Left lobe of liver (tissue), 2 donors: ENCODE results near the gene ITGA6. TPM values are rescaled to one million over a fixed set of nuclear protein-coding genes. Genes with fewer than 3 reads are reported as not detected.
A peak's percentile ranks its signal among the peaks of the same experiment; 100 is the strongest.

ENCODE experiments used
- ATAC-seq: fragments of 200-7000 bp; cut with Tn5 transposase; one replicate; pipeline ENCODE4 v1.9.1; 2020; ENCODE audit warnings: mild to moderate bottlenecking, moderate library complexity
- DNase-seq: peaks from one replicate; pipeline ENCODE4 v3.0.0-alpha.2; 2020; ENCODE audit warnings: low spot score
- total RNA-seq: library from RNA; stranded (reverse); gene quantifications from one replicate; pipeline ENCODE4 v1.2.1, GENCODE V29; 2021
- donor health status: DM: no; HTN: no; CAD: no; lungs with moderate emphysema.
- donor health status: DM: no; HTN: yes; CAD: no.

Gene ITGA6
- total RNA-seq, 1 donor from 2014 or later, result 13.5 TPM

GRCh38 chr2:172462849-172463381 lies 35.5 kb downstream of the ITGA6 start:
- DNase-seq (no peak), ATAC-seq (no peak)

DNA sequence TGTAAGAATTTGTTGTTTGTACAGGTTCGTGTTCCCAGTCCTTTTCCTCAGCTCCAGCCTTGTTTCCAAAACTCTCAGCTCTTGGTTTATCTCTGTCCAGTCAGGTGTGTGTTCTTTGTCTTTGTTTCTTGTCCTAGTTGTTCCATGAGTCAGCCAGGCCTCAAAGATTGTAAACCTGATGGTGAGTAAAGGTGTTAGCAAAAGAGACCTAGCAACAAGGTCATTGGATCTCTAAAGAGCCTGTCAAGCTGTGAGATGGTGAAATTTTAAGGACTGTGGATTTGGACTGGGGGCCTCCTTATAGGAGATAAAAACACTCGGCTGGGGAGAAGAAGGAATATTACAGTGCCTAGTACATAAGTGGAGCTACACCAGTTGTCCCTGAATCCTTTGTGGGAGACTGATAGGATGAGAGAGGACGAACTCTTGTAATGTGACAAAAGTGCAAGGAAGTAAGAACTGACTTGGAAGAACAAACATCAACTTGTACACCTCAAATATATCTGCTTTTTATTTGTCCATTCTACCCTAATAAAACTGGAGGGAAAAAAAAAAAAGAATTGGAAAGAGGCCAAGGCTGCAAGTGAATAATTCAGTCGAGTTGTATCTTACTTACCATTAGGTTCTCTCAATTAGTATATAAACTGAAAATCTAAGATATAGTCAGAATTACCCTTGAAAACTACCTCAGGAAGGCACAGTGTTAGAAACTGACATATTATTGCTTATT lies 37.2 kb downstream of the ITGA6 start:
- no peak for ATAC-seq
- no peak for DNase-seq

DNA sequence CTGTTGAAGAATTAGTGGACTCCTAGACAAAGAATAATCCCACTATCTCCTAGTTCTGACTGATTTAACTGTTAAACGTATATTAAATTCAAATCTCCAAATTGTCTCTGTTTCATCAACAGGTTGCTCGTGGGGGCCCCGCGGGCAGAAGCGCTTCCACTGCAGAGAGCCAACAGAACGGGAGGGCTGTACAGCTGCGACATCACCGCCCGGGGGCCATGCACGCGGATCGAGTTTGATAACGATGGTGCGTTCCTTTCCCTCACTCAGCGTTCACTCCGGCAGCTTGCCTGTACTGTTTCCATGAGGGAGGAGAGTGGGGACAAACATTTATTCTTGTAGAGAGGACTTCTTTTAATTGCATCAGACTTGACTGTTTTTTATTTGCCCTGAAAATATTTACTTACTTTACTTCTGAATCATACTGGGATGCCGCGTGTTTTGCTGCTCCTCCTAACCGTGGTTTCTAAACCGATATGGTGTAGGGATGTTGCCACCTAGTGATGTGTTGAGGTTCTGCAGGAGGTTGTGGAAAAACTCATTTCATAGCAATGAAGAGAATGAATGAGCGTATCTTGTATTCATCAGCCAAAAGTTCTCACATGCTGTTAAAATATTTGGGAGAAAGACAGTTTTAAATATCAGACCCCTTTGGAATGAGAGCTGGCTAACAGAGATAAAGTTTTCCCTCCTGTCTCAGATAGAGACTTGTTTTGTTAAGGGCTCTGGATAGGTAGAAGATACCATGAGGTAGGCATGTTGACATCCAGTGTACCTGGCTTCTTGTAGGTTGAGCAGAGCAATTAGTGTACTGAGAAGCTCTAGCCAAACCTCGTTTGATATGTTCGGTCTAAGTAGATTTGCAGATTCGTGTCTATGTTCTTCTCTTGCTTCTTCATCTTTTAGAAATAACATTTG lies 38.3 kb downstream of the ITGA6 start:
- ATAC-seq, result peak; percentile 92
- DNase-seq, result peak; percentile 72

DNA sequence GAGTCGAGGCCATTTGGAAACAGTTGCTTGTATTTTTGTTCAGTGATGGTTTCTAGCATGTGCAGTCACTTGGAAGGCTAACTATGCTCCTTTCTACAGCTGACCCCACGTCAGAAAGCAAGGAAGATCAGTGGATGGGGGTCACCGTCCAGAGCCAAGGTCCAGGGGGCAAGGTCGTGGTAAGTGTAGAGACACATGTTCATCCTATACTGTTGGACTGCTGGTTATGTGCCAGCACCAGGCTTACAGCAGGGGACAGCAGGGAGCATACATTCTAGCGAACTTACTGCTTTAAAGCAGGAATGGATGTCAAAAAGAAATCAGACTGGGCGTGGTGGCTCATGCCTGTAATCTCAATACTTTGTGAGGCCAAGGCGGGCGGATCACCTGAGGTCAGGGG lies 40.0 kb downstream of the ITGA6 start:
- ATAC-seq (no peak), DNase-seq (no peak)

DNA sequence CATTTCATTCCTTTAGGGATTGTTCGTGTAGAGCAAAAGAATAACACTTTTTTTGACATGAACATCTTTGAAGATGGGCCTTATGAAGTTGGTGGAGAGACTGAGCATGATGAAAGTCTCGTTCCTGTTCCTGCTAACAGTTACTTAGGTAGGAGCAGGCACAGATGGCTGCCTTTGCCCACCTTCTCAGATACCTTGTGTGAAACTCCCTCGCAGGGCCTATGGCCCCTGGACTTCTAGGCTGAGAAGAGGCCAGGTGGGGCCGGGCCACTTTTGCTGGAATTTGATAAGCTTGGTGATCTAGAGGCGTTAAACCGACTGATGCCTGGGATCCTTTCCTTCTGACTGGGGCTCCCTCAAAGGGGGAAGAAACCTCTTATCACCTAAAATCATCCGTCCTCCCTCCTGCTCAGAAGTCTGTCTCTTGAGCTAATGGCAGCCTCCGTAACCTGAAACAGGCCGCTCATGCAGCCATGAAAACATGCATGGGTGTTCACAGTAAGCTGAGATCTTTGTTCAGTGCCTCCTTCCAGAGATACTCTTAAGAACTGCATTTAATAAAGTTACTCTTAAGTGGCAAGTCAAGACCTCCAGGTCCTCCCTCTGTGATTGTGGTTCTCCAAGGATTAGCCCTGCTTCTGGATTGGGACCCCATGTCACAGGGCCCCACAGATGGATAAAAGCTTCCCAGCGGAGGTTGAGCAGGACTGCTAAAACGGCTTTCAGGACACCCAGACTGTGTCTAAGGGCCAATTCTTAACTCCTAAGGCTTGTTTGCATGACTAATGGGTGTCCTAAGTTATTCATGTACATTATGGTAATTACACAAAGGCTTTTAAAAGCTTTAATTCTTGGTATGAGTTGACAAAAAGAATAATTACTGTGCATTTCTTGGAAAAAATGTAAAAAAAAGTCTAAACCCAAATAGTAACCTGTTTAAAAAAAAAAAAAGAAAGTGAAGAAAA lies 43.9 kb downstream of the ITGA6 start:
- ATAC-seq, result no peak
- no peak for DNase-seq

GRCh38 chr2:172472446-172473033 lies 45.2 kb downstream of the ITGA6 start:
- ATAC-seq (no peak), DNase-seq (no peak)

DNA sequence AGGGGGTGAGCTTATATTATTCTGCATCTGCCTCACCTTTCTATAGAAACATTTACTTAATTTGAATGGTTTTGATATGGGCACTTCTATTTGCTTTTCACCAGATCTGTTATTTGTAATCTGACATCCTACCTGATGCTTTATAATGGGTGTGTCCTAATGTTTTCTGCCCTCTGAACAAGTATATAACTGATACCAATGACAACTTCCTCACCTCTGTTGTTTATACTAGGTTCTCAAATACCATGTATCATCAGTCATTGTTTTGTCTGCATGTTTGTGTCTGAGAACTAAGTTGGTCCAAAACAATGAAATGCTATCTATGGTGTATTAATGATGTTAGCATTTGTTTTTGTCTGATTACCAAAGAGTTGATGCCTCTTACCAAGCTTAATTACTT lies 45.8 kb downstream of the ITGA6 start:
- DNase-seq (no peak), ATAC-seq (no peak)

- ATAC-seq (no peak), DNase-seq (no peak)
Measured at GRCh38 chr2:172478353-172478752, 51.0 kb downstream of the ITGA6 start.

- ATAC-seq (peak; percentile 80), DNase-seq (no peak)
Measured at GRCh38 chr2:172480301-172481218, 53.2 kb downstream of the ITGA6 start.

GRCh38 chr2:172481507-172482262 lies 54.3 kb downstream of the ITGA6 start:
- DNase-seq (no peak), ATAC-seq (no peak)

GRCh38 chr2:172484253-172484652 lies 56.9 kb downstream of the ITGA6 start:
- DNase-seq, result no peak
- peak; percentile 39 for ATAC-seq

- no peak for ATAC-seq
- no peak for DNase-seq
Measured at GRCh38 chr2:172484706-172485105, 57.3 kb downstream of the ITGA6 start.

DNA sequence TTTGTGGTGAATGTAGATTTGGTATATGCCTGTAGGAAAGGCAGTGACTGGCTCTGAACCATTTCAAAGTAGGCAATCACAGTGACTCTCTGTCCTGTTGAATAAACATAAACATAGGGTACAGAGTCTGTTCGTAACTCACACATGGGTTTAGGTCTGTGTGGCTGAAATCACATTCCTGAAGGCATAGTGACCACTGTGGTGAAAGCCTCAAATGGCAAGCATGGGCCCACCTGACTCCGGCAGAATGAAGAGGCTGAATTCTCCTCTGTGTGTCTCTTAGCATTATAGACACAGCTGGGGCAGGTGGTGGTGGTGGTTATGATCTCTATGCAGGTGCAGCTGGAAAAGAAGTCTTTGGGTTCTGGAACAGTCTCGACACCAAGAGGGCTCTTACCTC lies 61.2 kb downstream of the ITGA6 start:
- ATAC-seq, result no peak

DNA sequence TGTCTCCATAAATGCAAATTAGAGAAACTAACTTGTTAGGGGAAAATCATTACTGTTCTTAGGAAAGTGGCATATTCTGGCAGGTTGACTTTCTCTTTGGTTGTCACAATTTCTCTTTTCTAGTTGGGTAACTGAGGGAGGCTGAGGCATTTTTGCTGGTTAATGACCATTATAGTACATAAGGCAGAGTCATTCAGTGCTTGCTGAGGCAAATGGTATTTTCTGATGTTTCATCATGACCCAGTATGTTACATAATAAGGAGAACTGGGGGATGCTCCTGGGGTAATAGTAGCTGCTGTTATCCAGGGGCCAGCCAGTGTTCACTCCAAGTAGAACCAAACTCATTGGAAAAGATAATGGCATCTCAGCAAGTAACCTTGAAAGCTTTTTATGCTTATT lies 62.3 kb downstream of the ITGA6 start:
- ATAC-seq (no peak), DNase-seq (no peak)

More for the DNA sequence above, 61.2 kb downstream of the ITGA6 start:
- DNase-seq, result no peak

DNA sequence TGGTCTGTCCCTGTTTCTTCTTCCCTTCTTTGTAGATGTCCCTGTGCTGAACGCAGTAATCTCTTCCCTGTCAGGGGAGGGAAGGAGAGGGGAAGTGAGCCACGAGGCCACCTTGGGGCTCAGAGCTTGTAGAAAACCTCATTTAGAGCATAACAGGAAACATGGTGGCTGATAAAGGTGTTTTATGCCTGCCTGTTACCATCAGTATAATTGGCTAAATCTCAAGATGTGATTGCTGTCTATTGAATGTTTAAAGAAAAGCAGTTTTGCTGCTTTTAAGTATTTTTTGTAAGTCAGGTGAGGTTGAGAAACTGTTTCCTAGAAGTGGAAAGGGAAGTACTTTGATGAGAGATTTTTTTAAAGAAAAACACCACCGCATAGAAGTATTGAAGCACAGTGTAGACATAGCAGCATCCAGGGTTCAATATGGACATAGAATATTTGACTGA lies 68.8 kb downstream of the ITGA6 start:
- ATAC-seq (no peak), DNase-seq (no peak)

GRCh38 chr2:172507199-172507598 lies 79.8 kb downstream of the ITGA6 start:
- ATAC-seq, result no peak
- no peak for DNase-seq

DNA sequence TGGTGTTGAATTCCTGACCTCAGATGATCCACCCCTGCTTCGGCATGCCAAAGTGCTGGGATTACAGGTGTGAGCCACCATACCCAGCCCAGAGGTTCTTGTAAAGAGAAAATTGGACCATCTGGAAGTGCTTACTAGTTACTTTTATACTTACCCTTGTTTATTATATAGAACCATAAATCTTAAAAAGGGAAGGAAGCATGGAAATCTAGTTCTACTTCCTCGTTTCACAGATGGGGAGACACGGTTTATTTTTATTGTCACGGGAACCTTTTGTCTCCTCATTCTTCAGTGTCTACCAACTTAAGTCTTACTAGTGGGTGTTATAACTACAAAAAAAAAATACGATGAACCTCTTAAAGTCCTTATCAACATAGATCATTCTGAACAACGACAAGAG lies 82.7 kb downstream of the ITGA6 start:
- ATAC-seq (no peak), DNase-seq (no peak)

DNA sequence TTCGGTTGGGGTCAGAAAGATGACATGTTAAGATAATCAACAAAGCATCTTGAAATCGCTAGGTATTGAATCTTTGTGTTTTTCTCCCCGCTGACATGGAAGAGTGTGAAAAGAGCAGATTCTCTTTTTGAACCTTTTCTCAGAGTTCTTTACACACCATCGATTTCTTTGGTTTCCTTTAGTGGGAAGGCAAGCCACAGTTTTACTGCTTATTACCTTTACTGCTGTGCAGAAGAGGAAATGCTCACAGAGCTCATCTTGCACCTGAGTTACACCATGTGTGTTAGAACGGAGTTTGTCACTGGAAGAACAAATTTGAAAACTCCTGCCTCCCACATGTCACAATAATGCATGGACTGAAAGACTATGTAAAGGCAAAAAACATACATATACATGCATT lies 83.2 kb downstream of the ITGA6 start:
- no peak for ATAC-seq

More for the DNA sequence above, 83.2 kb downstream of the ITGA6 start:
- no peak for DNase-seq
